LoVo (cell line): ENCODE measurements around the gene CDC25C.
"Not testable (repeated sequence)": the region's sequence is repeated elsewhere in the genome, so short reads cannot be mapped to it uniquely, and the experiment has no call there.

Experiments
- DNase-seq: peaks from one replicate; pipeline ENCODE4 v3.0.0-alpha.2; 2016; ENCODE audit warnings: low spot score

CDC25C gene

DNA sequence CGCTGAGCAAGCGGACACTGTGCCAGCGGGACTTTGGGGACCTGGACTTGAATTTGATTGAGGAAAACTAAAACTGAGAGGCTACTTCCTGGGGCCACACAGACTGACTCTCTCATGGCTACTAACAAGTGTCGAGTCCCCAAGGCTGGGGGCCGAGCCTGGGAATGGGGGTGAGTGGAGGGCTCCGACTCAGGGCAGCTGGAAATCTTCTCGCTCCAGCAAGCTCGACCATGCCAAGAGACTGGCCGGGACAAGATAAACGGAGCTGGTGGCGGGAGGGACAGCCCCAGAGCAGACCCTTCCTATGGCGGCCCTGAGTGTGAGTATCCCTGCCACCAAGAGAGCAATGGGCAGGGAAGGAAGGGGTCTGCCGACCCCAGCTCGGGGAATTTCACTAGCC, 15.3 kb upstream of the CDC25C start:
- DNase-seq, result no peak

DNA sequence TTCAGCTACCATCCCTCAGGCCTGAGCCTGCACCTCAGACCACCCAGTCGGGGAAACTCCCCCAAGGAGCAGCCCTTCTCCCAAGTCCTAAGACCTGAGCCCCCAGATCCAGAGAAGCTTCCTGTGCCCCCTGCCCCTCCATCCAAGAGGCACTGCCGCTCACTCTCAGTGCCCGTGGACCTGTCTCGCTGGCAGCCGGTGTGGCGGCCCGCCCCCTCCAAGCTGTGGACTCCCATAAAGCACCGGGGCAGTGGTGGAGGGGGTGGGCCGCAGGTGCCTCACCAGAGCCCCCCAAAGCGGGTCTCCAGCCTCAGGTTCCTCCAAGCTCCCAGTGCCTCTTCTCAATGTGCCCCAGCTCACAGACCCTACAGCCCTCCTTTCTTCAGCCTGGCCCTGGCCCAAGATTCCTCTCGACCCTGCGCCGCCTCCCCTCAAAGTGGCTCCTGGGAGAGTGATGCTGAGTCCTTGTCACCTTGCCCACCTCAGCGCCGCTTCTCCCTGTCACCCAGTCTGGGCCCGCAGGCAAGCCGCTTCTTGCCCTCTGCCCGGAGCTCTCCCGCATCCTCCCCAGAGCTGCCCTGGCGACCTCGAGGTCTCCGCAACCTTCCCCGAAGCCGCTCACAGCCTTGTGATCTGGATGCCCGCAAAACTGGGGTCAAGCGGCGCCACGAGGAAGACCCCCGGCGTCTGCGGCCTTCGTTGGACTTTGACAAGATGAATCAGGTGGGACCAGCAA, 13.5 kb upstream of the CDC25C start:
- DNase-seq, result no peak

- DNase-seq, result no peak
Observed at GRCh38 chr5:138340008-138340407, 8.4 kb upstream of the CDC25C start.

DNA sequence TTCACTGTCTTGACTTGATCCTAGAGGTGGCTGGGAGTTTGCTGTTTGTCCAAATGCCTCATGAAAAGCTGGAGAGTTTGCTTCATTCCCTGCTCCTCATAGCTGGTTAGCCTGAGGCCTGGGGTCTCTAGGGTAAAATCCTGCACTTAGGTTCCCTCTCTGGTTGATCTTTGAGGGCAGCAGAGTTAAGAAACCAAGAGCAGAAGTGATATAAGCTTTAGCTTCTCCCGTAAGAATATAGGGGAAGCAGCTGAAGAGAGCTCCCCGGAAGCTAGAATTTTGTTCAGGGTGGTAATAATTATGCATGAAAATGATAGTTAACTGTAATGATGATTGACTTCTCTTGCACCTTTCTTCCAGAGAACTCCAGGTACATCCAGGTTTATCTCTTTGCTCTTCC, 7.9 kb upstream of the CDC25C start:
- no peak for DNase-seq

DNA sequence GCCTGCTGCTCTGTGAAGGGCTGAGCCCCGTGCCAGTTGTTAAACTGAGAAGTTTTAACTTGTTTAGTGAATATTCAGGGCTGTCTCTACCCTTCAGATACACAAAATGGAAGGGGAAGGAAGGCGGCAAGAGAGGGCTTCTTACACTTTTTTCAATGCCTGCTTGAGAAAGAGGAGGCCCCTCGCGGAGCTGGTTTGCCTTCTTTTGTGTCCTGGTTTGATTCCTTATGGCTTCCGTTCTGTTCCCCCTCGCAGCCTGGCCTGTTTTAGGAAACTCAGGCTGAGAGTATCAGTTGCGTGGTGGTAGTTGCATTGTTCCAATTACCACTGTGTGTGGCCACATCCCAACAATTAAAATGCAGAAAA, 7.5 kb upstream of the CDC25C start:
- no peak for DNase-seq

DNA sequence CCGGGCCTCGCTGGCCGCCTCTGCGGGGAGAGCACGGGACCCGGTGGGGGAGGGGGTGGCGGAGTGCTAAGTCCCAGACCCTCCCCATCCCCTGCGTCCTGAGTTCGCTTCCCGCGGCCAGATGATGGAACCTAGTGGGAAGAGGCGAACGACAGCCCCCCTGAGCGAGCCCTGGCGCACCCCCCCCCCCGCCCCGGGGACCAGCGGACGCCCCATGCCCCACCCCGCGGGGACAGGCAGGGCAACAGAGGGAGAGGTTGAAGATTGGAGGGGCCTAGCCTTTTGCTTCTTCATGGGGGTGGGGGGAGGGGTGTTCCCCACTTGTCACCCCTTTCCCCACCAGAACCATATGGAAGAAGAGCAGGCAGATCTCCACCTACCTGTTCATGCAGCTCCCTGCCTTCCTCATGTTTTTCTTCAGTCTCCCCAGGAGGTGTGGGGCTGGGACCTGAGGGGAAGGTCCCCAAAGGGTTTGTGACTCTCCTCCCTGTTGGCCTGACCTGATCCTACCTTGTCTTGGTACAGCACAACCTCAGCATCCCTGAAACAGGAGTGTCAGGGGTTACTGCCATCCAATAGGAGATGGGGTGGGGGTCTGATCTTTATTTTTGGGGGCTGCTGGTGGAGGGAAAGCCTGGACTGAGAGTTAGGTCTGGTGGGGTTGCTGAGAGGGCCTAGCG, 6.9 kb upstream of the CDC25C start:
- DNase-seq, result no peak

DNA sequence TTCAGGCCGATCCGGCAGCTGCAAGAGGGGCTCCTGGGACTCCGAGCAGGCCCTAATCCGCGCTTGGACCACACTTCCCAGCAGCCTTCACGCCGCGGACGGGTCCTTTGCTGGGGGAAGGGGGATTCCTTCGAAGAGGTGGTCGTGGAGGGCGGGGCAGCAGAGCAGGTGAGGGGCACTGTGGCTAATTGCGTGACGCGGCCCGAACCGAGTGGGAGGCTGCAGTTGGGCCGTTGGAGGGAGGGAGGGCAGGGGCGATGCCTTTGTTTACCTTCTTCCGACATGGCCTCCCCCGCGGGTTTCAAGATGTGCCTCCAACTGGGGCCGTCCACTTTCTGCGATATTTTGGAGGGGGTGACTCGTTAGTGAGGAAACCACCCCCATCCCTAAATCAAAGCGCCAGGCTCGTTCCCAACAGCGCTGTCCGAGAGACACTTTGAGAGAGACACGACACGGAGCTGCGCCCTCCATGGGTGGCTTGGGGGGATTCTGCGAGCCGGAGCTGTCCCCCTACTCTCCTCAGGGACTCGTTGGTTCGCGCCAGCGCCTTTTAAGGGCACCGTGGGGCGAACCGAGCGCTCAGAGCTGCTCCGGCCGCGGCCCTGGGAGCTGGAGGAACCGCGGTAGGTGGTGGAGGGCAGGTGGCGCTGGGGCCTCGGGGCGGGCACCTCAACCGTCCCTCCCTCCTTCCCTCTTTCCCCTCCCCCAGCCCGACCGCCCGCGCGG, 6.2 kb upstream of the CDC25C start, which contains the start of gene FAM53C:
Gene FAM53C (plus strand): TSS at position 582 of the 726 bp plus-strand sequence. CDS start 3,070 bp downstream, outside the sequence.
- peak; percentile 94 for DNase-seq

DNA sequence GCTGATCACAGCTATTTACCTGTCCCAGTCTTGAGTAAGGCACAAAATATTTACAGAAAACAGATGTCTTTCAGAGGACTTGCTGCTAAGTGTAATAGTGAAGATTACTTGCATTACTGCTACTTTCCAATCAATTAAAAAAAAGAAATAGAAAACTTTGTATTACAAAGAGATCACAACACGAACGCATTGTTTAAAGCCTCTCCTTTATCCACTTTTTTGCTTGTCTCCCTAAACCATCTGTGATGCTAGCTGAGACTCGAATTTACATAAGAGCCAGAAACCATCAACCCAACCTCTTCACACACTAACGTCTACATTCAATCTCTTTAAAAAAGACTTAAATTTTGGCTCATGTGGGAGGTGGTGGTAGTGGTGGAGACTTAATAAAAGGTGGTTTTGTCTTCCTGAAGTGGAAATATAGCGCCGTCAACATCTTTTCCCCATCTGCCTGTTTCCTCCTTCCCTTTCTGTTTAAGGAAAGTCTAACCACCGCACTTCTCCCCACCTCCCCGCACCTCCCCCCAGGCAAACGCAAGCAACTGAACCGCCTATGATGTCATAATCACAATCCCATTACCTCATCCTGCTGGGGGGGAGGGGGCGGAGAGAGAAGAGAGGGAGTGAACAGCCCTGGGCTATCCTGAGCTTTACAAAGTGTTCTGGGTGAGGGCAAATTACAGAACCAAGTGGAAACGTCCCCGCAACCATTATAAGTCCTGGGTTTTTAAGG, 5.5 kb upstream of the CDC25C start:
- peak; percentile 83 for DNase-seq

DNA sequence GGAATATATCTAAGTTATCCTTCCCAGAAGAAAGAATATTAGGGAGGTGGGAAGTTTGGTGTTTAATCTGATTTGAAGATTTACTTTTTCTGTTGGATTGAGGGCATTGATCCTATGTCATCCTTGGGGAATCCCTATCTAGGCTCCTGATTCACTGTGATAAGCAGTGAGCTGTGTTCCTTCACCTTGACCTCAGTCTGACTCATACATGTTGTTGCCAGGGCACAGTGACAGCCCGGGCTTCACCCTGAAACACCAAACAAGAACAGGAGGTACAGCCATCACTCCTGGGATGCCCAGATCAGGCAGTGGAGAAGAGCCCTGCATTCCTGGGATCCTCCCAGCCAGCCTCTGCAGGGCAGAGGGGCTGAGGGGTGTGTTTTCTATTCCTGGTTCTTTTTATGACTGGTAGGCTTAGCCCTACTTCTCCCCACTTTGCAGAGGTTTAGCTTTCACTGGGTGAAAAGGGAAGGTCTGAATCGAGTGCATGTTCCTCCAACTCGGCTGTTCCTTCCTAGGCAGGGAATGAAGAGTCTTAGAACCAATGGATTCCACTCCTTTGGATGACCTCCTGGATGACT, 3.4 kb upstream of the CDC25C start:
- DNase-seq, result no peak

DNA sequence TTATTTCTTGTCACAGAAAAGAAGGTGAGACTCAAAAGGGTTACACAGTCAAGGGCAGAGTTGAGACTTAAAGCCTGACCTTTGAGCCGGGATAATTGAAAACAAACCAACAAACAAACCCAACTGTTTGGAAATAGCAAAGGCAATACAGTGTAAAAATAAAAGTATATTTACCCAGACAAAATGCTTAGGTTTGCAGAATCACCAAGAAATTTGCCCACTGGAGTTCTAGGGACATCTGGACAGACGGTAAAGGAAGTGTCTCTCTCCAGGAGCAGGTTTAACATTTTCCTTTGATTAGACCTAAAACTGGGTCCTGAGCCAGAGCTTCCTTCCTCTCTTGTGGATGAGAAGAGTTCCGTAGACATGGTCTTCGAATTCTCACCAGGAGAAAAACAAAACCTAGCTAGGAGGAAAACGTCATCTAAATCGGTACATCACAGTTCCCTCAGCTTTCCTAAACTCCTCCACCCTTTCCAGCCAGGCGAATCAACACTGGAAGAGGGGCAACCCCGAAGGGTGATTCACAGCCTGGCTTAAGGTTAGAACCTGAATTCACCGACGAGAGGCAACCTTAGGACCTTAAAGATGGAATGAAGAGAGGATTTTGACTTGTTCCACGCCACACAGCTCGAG, 673 bp downstream of the CDC25C start:
- no peak for DNase-seq

GRCh38 chr5:138318211-138318610, 13.4 kb downstream of the CDC25C start:
- not testable (repeated sequence) for DNase-seq

- no peak for DNase-seq
Observed at GRCh38 chr5:138316355-138316754, 15.2 kb downstream of the CDC25C start.

- DNase-seq, result no peak
Observed at GRCh38 chr5:138315751-138316278, 15.8 kb downstream of the CDC25C start.

- no peak for DNase-seq
Observed at GRCh38 chr5:138305797-138306196, 25.8 kb downstream of the CDC25C start.

GRCh38 chr5:138303372-138303771, 28.2 kb downstream of the CDC25C start:
- no peak for DNase-seq

DNA sequence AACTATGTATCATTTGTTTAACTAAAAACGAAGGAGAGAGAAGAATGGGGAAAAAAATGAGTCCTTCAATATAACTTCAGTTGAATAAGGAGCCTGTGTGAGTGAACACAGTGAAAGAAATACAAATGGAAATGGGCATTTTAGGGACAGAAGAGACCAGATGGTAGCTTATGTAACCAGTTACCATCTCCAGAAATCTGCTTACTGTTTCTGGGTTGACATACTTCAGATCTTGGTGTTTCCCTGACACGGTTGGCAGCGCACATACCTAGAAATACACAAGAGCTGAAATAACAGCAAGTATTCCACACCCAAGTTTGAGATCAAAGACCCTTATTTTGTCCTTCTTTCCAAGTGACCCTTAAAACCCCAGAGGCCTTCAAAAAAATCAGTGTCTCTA, 42.3 kb downstream of the CDC25C start:
- DNase-seq, result no peak

- no peak for DNase-seq
Observed at GRCh38 chr5:138287246-138287645, 44.4 kb downstream of the CDC25C start.

GRCh38 chr5:138282920-138283742, 48.5 kb downstream of the CDC25C start:
- DNase-seq, result no peak

GRCh38 chr5:138280915-138281314, 50.7 kb downstream of the CDC25C start:
- DNase-seq, result no peak

- no peak for DNase-seq
Observed at GRCh38 chr5:138276402-138277054, 55.1 kb downstream of the CDC25C start.
